Ovary (tissue), 3 donors: ENCODE results near the gene TNFRSF25.

ENCODE experiments used
- CTCF ChIP-seq, 3 donors: fragments of 450-650 bp in 2 of 3; fragments of 200-600 bp in 1 of 3; IDR thresholded peaks; one replicate each; pipeline versions ENCODE4 v1.5.1 to v1.8.0; 2016 to 2022; ENCODE audit warnings: antibody characterized with exemption in 3 of 3, mild to moderate bottlenecking in 1 of 3
- EP300 ChIP-seq: sonication (generic); formaldehyde crosslinking; IDR thresholded peaks from one replicate; pipeline ENCODE4 v1.6.1; 2017; ENCODE audit warnings: antibody characterized with exemption
- POLR2A ChIP-seq: fragments of 450-650 bp; IDR thresholded peaks from one replicate; pipeline ENCODE4 v1.6.1; 2017; ENCODE audit warnings: antibody characterized with exemption, mild to moderate bottlenecking, moderate library complexity
- donor health status: DM: no; HTN: no; CAD: no.

- no peak for TF ChIP-seq CTCF (IDR thresholded peaks at IDR 0.05)
- TF ChIP-seq POLR2A = no peak
- no peak for TF ChIP-seq EP300
These were observed 41.1 kb upstream of the TNFRSF25 start for GRCh38 chr1:6507037-6507428.
